ENCODE data around the gene NSMCE1. TPM values are rescaled to one million over a fixed set of nuclear protein-coding genes. Genes with fewer than 3 reads are reported as not detected.

The NSMCE1 gene
- total RNA-seq, 4 donors from 2014 or later, result 20.9 to 41.3 (median 30.6) TPM

DNA sequence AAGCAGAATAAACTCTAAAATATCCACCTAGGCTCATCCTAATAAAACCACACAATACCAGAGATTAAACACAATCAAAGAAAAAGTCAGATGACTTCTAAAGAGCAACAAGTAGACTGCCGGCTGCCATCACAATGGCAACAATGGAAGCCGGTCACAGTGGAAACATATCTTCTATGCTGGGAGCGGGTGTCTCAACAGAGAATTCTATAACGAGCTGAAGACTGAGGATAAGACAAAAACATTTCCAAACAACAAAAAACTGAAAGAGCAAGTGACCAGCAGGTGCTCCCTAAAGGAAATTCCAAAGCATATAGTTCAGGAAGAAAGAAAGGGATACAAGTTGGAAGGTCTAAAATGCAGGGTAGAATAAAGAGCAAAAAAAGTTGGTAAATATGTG, 8.9 kb downstream of the NSMCE1 start:
- no peak for DNase-seq
- Histone ChIP-seq H3K36me3 (peaks cover 0 to 16% (median 0%) of the 10 kb centered on the region in 3 donors), H3K27ac (no peak overlapping the region), H3K4me3 (no peak overlapping the region), H3K9me3 (no peaks in the 10 kb centered on the region), H3K27me3 (no peaks in the 10 kb centered on the region), H3K4me1 (no peaks in the 10 kb centered on the region)
- TF ChIP-seq, protein P1, sequence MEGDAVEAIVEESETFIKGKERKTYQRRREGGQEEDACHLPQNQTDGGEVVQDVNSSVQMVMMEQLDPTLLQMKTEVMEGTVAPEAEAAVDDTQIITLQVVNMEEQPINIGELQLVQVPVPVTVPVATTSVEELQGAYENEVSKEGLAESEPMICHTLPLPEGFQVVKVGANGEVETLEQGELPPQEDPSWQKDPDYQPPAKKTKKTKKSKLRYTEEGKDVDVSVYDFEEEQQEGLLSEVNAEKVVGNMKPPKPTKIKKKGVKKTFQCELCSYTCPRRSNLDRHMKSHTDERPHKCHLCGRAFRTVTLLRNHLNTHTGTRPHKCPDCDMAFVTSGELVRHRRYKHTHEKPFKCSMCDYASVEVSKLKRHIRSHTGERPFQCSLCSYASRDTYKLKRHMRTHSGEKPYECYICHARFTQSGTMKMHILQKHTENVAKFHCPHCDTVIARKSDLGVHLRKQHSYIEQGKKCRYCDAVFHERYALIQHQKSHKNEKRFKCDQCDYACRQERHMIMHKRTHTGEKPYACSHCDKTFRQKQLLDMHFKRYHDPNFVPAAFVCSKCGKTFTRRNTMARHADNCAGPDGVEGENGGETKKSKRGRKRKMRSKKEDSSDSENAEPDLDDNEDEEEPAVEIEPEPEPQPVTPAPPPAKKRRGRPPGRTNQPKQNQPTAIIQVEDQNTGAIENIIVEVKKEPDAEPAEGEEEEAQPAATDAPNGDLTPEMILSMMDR (IDR thresholded peaks at IDR 0.05), result no peak
- TF ChIP-seq POLR2A (IDR thresholded peaks at IDR 0.05), result no peak

GRCh38 chr16:27258241-27258734, 10.3 kb downstream of the NSMCE1 start:
- peaks cover 0 to 6% (median under 1%) of the 10 kb centered on the region in 4 donors for H3K4me1 ChIP-seq
- H3K36me3 ChIP-seq, result peaks cover 0 to 16% (median 0%) of the 10 kb centered on the region in 3 donors
- no peaks in the 10 kb centered on the region for H3K9me3 ChIP-seq
- H3K4me3 ChIP-seq, result no peak overlapping the region
- no peak for TF ChIP-seq POLR2A (IDR thresholded peaks at IDR 0.05)
- TF ChIP-seq, protein P1 (IDR thresholded peaks at IDR 0.05), result no peak
- no peaks in the 10 kb centered on the region for H3K27me3 ChIP-seq
- H3K27ac ChIP-seq, result peak overlapping the region; percentile 30 to 65 (median 48)
- DNase-seq, result peak in 1 of 3 donors; percentile 30

GRCh38 chr16:27257271-27257670, 11.3 kb downstream of the NSMCE1 start:
- peaks cover 0 to 16% (median 0%) of the 10 kb centered on the region in 3 donors for H3K36me3 ChIP-seq
- peaks cover 0 to 6% (median 2%) of the 10 kb centered on the region in 4 donors for H3K4me1 ChIP-seq
- peak overlapping the region in 2 of 4 donors; percentile 59 to 65 for H3K27ac ChIP-seq
- H3K4me3 ChIP-seq, result no peak overlapping the region
- H3K9me3 ChIP-seq, result no peaks in the 10 kb centered on the region
- TF ChIP-seq POLR2A (IDR thresholded peaks at IDR 0.05), result no peak
- TF ChIP-seq, protein P1 (IDR thresholded peaks at IDR 0.05), result no peak
- H3K27me3 ChIP-seq, result no peaks in the 10 kb centered on the region
- DNase-seq, result peak in 1 of 3 donors; percentile 34

DNA sequence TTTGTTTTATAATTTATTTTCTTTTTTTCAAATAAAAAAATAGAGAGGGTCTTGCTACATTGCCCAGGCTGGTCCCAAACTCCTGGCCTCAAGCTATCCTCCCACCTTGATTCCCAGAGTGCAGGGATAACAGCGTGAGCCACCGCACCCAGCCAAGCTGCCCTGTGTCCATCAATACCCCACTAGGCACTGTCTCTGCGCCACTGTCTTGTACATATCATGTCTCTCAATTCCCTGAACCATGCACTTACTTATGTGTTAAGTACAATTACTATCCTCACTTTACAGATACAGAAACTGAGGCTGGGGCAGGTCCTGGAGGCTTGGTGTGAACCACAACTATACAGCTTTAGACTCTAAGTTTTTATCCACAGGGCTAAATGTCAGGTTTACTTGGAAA, 11.7 kb downstream of the NSMCE1 start:
- H3K4me3 ChIP-seq, result no peak overlapping the region
- no peaks in the 10 kb centered on the region for H3K27me3 ChIP-seq
- DNase-seq, result peak in 1 of 3 donors; percentile 33
- TF ChIP-seq, protein P1 (IDR thresholded peaks at IDR 0.05), result no peak
- TF ChIP-seq POLR2A (IDR thresholded peaks at IDR 0.05), result no peak
- peaks cover 0 to 6% (median 2%) of the 10 kb centered on the region in 4 donors for H3K4me1 ChIP-seq
- peaks cover 0 to 16% (median 0%) of the 10 kb centered on the region in 3 donors for H3K36me3 ChIP-seq
- peak overlapping the region in 1 of 4 donors; percentile 23 for H3K27ac ChIP-seq
- no peaks in the 10 kb centered on the region for H3K9me3 ChIP-seq

DNA sequence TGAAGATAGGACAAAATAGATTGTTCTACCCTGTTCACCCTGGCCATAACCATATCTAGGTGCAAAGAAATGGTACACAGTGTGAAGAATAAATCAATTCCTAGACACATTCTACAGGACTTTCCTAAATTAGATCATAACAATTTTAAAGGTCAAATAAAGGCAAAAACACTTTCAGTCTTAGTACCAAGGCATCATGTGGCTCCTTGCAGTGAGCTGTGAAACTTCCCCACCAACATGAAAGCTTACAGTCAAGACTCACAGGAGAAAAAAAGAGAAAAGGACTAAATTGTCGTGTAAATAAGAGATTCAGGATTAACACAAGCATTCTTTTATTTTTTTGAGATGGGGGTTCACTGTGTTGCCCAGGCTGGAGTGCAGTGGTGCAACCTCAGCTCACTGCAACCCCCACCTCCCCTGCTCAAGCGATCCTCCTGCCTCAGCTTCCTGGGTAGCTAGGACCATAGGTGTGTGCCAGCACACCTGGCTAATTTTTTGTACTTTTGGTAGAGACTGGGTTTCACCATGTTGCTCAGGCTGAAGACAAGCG, 14.2 kb downstream of the NSMCE1 start:
- H3K27ac ChIP-seq, result peak overlapping the region; percentile 18 to 69 (median 57)
- H3K4me1 ChIP-seq, result peaks cover 0 to 6% (median 2%) of the 10 kb centered on the region in 4 donors
- DNase-seq, result peak in 2 of 3 donors; percentile 14 to 35

More for the DNA sequence above, 14.2 kb downstream of the NSMCE1 start:
- peaks cover 0 to 16% (median 0%) of the 10 kb centered on the region in 3 donors for H3K36me3 ChIP-seq
- H3K27me3 ChIP-seq, result no peaks in the 10 kb centered on the region
- no peak overlapping the region for H3K4me3 ChIP-seq
- no peaks in the 10 kb centered on the region for H3K9me3 ChIP-seq
- TF ChIP-seq POLR2A (IDR thresholded peaks at IDR 0.05), result no peak
- TF ChIP-seq, protein P1 (IDR thresholded peaks at IDR 0.05), result no peak
